ENCODE measurements around the gene MDC1. TPM values are rescaled to one million over a fixed set of nuclear protein-coding genes. Genes with fewer than 3 reads are reported as not detected.
A peak's percentile ranks its signal among the peaks of the same experiment; 100 is the strongest.

The MDC1 gene
- total and polyA plus RNA-seq, 2 donors (not counting 3 experiments of a cell fraction or from before 2014, with no cell fraction given), result 16.8 to 42.3 TPM

GRCh38 chr6:30763155-30763617 is 46.1 kb upstream of the MDC1 start:
- no peak overlapping the region for H3K4me2 ChIP-seq (ENCODE audit: insufficient read depth, low read length)
- TF ChIP-seq MAX (IDR thresholded peaks at IDR 0.05; ENCODE audit: insufficient read depth, insufficient read length) (no peak), POLR2A (IDR thresholded peaks at IDR 0.05; ENCODE audit: low read depth, low read length) (no peak), FOS (IDR thresholded peaks at IDR 0.05; ENCODE audit: borderline replicate concordance, insufficient read depth, low read length) (no peak), CTCF (IDR thresholded peaks at IDR 0.05; ENCODE audit: extremely low read depth in 1 of 2, insufficient read depth in 1 of 2, low read depth in 1 of 2, low read length in 2 of 2) (no peak), JUN (IDR thresholded peaks at IDR 0.05; ENCODE audit: borderline replicate concordance, insufficient read depth, insufficient read length, low read depth) (no peak), POLR2AphosphoS5 (IDR thresholded peaks at IDR 0.05; ENCODE audit: insufficient read depth, low read depth, low read length) (no peak), GATA2 (IDR thresholded peaks at IDR 0.05; ENCODE audit: insufficient read depth, insufficient read length, low read depth, low read length) (no peak), EZH2 (IDR thresholded peaks at IDR 0.05; ENCODE audit: borderline replicate concordance, low read depth, low read length, severe bottlenecking) (no peak), MYC (IDR thresholded peaks at IDR 0.05; ENCODE audit: low read depth, low read length) (no peak)
- H3K9me1 ChIP-seq (replicated peaks; ENCODE audit: control insufficient read depth, extremely low read depth, insufficient read depth, low read length), result no peaks in the 10 kb centered on the region
- H3K27me3 ChIP-seq (ENCODE audit: control insufficient read depth in 2 of 2, insufficient read depth in 2 of 2, low read length in 2 of 2), result no peaks in the 10 kb centered on the region
- BruUV-seq (replicated peaks), result no TSS peak
- peaks cover 29% of the 10 kb centered on the region for H3K4me1 ChIP-seq (ENCODE audit: control insufficient read depth, extremely low read depth, insufficient read depth, low read length)
- H3K36me3 ChIP-seq (ENCODE audit: control insufficient read depth in 2 of 2, extremely low read depth in 1 of 2, insufficient read depth in 2 of 2, low read length in 2 of 2), result no peaks in the 10 kb centered on the region
- dilution Hi-C loops (cut with MboI; ENCODE audit: extremely low pct_ligation_motif_present, low sequenced_read_pairs) (no loop called here), intact Hi-C loops (cut with micrococcal nuclease) (no loop called here)
- no peaks in the 10 kb centered on the region for H3K79me2 ChIP-seq (ENCODE audit: control insufficient read depth, insufficient read depth, low read length)
- peak overlapping the region; percentile 60 for H2AFZ ChIP-seq (ENCODE audit: low read depth, low read length)
- H3K9me3 ChIP-seq (replicated peaks; ENCODE audit: control insufficient read depth, insufficient read depth, low read length), result no peaks in the 10 kb centered on the region
- H4K20me1 ChIP-seq (replicated peaks; ENCODE audit: control insufficient read depth, extremely low read depth, insufficient read depth, low read length), result no peaks in the 10 kb centered on the region
- DNase-seq (ENCODE audit: low read depth, low spot score) (no peak), FAIRE-seq (no peak)
- H3K4me3 ChIP-seq (replicated peaks in 1 of 3; ENCODE audit: insufficient read depth in 1 of 3, low read depth in 1 of 3, low read length in 3 of 3), result no peak overlapping the region
- CTCF ChIA-PET, result interaction anchor here (1.4 to 1.8 kb wide), 4 partner anchors 14 to 59 kb away, joined by 6 to 12 read pairs (median 8); no protein-coding TSS in a partner anchor
- peak overlapping the region; percentile 78 for H3K27ac ChIP-seq (ENCODE audit: insufficient read depth, low read depth, low read length)
- H3K9ac ChIP-seq (replicated peaks; ENCODE audit: extremely low read depth, insufficient read depth, low read length), result peak overlapping the region; percentile 56
- POLR2A ChIA-PET, result interaction anchor here (0.8 to 1.6 kb wide), 2 partner anchors 18 to 50 kb away, joined by 6 read pairs; no protein-coding TSS in a partner anchor

Data from endothelial cell of umbilical vein (primary cell).